GM18526 (cell line): ENCODE results near the gene ZNF692.
A peak's percentile ranks its signal among the peaks of the same experiment; 100 is the strongest.

Experiments
- POLR2A ChIP-seq: IDR thresholded peaks from 3 replicates; pipeline ENCODE4 v1.6.1; 2011; ENCODE audit not compliant: insufficient read length; ENCODE audit errors: extremely low read depth

Gene ZNF692

GRCh38 chr1:248842781-248843331 lies 16.0 kb downstream of the ZNF692 start:
- TF ChIP-seq POLR2A, result no peak

DNA sequence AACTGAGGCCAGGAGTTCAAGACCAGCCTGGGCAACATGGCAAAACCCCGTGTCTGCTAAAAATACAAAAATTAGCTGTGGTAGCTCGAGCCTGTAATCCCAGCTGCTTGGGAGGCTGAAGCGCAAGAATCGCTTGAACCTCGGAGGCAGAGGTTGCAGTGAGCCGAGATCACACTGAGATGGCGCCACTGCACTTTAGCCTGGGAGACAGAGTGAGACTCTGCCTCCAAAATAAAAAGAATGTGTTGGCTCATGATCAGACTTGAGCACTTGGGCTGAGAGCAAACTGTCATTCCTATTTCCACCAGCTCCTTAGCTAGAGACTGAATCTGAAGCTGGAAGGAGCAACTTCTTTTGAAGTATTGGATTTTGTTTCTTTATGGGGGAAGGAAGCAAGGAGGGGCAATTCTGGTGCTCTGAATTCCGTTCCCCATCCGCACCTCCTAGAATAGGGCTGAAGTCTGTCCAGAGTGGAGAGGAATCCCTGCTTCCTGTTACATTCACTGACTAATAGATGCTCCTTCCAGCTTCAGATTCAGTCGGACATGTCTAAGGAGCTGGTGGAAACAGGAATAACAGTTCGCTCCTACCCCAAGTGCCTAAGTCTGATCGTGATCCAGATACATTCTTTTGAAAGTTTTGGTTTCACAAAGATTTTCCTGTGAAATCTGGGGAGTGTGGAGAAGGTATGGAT lies 17.0 kb downstream of the ZNF692 start:
- no peak for TF ChIP-seq POLR2A

GRCh38 chr1:248840946-248841345 lies 17.9 kb downstream of the ZNF692 start:
- TF ChIP-seq POLR2A, result no peak

DNA sequence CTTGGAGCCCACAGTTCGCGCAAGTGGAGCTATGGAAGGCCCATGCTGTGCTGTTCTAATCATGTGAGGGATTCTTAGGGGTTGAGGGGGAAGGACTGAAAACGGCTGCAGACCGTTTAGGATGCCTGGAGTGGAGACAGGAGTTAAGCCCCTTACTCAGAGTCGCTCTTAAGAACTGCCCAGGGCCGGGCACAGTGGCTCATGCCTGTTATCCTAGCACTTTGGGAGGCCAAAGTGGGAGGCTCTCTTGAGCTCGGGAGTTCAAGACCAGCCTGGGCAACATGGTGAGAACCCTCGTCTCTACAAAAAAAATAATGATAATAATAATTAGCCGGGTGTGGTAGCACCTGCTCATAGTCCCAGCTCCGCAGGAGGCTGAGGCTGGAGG lies 19.7 kb downstream of the ZNF692 start:
- TF ChIP-seq POLR2A, result no peak

- peak; percentile 77 for TF ChIP-seq POLR2A
These were observed 20.3 kb downstream of the ZNF692 start for GRCh38 chr1:248838357-248839167.

DNA sequence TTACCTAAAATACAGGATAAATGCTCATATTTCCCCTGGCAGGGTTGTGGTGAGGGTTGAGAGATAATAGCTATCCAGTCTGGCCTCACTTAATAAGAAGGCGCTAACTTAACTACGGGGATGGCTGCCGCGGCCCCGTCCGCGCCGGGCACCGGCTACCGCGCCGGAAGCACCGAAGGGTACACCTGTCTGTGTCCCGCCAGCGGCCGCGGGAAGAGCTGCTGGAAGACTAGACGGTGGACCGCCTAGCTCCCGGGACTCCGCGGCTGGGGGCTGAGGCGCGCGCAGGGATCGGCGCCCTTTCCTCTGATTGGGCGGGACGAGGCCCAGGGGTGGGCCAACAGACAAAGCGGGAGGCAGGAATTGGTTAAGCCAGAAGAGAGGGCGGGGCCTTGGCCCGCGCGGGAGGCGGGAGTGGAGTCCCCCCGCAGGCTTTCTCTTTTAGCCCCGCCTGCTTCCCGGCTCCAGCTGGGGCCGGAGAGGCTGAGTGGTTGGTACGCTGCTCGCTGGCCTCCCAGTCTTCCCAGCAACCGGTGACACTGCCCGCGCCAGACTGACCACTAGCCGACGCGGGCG lies 21.0 kb downstream of the ZNF692 start, which contains the start of gene ZNF672:
TSS of gene ZNF672 (plus strand) at position 444 of the 576 bp plus-strand sequence. CDS start 9,051 bp downstream, outside the sequence.
- TF ChIP-seq POLR2A, result peak; percentile 72

DNA sequence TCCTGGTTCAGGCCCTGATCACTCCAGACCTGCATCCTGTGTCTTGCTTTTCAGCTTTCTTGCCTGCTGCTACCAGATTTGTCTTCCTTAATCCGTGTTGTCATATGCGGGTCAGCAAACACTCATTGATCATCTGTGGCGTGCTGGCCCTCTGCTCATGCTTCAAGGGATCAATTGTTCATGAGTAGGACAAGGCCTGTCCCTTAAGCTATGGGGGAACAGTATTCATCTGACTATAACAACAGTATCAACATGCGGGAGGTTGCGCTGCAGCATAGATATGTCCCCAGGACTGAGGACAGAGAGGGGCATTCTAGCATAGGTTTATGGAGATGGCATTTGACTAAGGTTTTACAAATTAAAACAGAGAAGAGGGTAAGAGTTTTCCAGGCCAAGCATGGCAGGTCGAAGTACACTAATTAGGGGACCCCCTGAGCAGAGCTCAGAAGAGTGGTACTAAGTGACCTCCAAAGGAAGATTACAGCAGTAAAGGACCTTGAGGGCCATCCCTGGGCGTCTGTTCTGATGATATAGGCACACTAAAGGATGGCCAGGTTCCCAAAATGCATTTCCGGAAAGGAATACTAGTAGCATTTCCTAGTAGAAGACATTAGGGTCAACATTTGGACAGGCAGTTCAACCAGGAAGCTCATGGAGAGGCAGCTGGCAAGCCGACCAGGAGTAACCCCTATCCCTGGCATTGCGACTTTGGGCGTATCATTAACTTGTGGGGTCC lies 21.7 kb downstream of the ZNF692 start:
- no peak for TF ChIP-seq POLR2A

GRCh38 chr1:248834343-248834940 lies 24.4 kb downstream of the ZNF692 start:
- TF ChIP-seq POLR2A, result no peak

GRCh38 chr1:248831842-248832241 lies 27.0 kb downstream of the ZNF692 start:
- no peak for TF ChIP-seq POLR2A

- no peak for TF ChIP-seq POLR2A
These were observed 30.0 kb downstream of the ZNF692 start for GRCh38 chr1:248828845-248829244.

DNA sequence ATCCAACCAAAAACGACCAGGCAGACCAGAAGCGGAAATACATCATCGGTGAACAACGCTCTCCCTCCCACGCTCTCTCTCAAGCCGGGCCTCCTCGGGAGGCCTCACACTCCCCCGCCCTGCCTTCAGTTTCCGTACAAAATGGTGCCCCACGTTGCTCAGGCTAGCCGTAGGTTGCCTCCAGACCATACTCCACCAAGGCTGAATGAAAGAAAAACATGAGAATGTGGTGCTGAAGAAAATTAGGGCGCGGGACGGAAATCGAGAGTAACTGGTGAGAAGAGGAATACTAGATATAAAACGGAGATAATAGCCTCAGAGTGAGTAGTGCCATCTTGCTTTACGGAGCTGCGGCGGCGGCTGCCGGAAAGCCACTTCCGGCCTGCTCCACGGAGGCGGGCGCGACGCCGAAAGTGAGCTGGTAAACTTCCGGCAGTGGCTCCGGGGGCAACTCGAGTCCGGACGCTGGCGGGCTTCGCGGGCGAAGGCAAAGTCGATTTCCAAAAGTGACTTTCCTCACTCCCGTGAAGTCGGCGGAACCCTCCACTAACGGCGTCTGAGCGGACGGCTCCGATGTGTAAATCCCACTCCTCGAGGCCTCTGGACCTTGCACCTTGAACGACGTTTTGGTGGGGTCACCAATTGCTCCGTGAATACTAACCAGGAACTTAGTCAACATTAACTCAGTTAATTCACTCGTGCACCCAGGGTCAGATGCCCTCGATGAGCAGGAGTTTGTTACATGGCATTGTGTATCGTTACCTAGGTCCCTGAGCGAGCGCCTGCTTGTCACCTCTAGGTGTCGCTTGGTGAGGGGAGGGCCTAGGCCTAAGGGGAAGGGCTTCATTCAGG lies 32.8 kb downstream of the ZNF692 start, which contains the start of gene SH3BP5L:
TSS of gene SH3BP5L (minus strand) at position 7 of the 852 bp plus-strand sequence. CDS start 980 bp downstream, outside the sequence.
- peak; percentile 78 for TF ChIP-seq POLR2A

DNA sequence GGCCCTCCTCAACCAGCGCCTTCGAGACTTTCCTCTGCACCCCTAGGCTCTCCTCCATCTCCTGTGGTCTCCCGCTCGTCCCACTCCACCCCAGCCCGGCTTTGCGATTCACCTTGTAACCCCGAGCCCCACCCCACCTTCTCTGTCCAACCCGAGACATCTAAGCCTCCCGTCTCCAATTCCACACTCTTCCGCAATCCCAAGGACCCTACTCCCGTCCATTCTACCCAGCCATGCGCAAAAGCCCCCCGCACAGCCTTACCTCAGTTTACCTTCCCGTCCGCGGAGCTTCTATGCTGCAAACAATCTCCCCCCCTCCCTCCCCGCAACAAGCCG lies 33.3 kb downstream of the ZNF692 start:
- peak; percentile 18 for TF ChIP-seq POLR2A

- TF ChIP-seq POLR2A, result no peak
These were observed 33.7 kb downstream of the ZNF692 start for GRCh38 chr1:248825136-248825535.

GRCh38 chr1:248824701-248825100 lies 34.2 kb downstream of the ZNF692 start:
- no peak for TF ChIP-seq POLR2A
